HepG2 (cell line): ENCODE results near the gene DST. TPM values are rescaled to one million over a fixed set of nuclear protein-coding genes. Genes with fewer than 3 reads are reported as not detected.
A peak's percentile ranks its signal among the peaks of the same experiment; 100 is the strongest.

Experiments used
- ATAC-seq: fragments of 200-7000 bp; cut with Tn5 transposase; 3 replicates; pipeline ENCODE4 v1.9.1; 2020; ENCODE audit warnings: mild to moderate bottlenecking, moderate library complexity
- BruUV-seq: library from RNA; stranded (reverse); fragments of 400-500 nt; replicated peaks from 2 replicates; lab custom pipeline; 2021; lab: Mats Ljungman, UMichigan
- CTCF ChIA-PET: fragments of 300-600 bp; formaldehyde crosslinking; extraction: SDS; loops from one replicate; lab custom pipeline; 2021; ENCODE audit warnings: low total read pairs, inconsistent platforms, low intra/inter-chr PET ratio; lab: Yijun Ruan, JAX
- POLR2A ChIA-PET: fragments of 350-600 bp; sonication (Branson Sonifier 250); formaldehyde crosslinking; loops from one replicate; lab custom pipeline; 2020; ENCODE audit warnings: antibody characterized with exemption, inconsistent platforms; lab: Yijun Ruan, JAX
- DNase-seq: peaks from one replicate; pipeline ENCODE4 v3.0.0-alpha.2; 2015; ENCODE audit warnings: low spot score
- FAIRE-seq: peaks from 3 replicates; lab custom pipeline; 2011; peaks lifted over from hg19 to GRCh38; lab: Jason Lieb, UNC
- H2AFZ ChIP-seq: one replicate; pipeline ENCODE4 v1.6.1; 2011; ENCODE audit warnings: low read length, inconsistent platforms
- H3K27ac ChIP-seq: fragments of 300-600 bp; 3 replicates; pipeline ENCODE4 v1.8.0; 2011; ENCODE audit warnings: mixed run types, mild to moderate bottlenecking, mixed read lengths, low read length, inconsistent platforms; ENCODE audit not compliant: insufficient read depth; ENCODE audit errors: extremely low read length
- H3K27me3 ChIP-seq, 2 experiments: fragments of 200-600 bp in 1 of 2; 2 replicates in 1 of 2; 3 replicates in 1 of 2; pipeline versions ENCODE4 v1.6.0 to v1.8.0; 2011; ENCODE audit warnings: low read length in 2 of 2, mild to moderate bottlenecking in 2 of 2, moderate library complexity in 2 of 2, inconsistent platforms in 1 of 2; ENCODE audit not compliant: insufficient read depth in 2 of 2, control insufficient read depth in 1 of 2
- H3K36me3 ChIP-seq, 2 experiments: fragments of 200-600 bp in 1 of 2; replicated peaks in 1 of 2; 2 replicates in 1 of 2; 3 replicates in 1 of 2; pipeline versions ENCODE4 v1.5.1 to v1.8.0; 2011; ENCODE audit warnings: low read length in 2 of 2, inconsistent platforms in 1 of 2; ENCODE audit not compliant: insufficient read depth in 2 of 2, control insufficient read depth in 1 of 2
- H3K4me1 ChIP-seq: 2 replicates; pipeline ENCODE4 v1.5.1; 2012; ENCODE audit warnings: low read length, inconsistent platforms; ENCODE audit not compliant: insufficient read depth
- H3K4me2 ChIP-seq: 2 replicates; pipeline ENCODE4 v1.6.0; 2011; ENCODE audit warnings: low read depth, low read length, inconsistent platforms
- H3K4me3 ChIP-seq, 3 experiments: fragments of 200-600 bp in 1 of 3; sonication (generic), shearing (Covaris generic) in 1 of 3; replicated peaks in 1 of 3; 2 replicates each; pipeline ENCODE4 v1.5.1; 2011 to 2016; ENCODE audit warnings: low read length in 3 of 3, inconsistent platforms in 2 of 3, low read depth in 2 of 3, mild to moderate bottlenecking in 2 of 3, control low read depth in 1 of 3, mixed read lengths in 1 of 3; ENCODE audit not compliant: insufficient read depth in 1 of 3
- H3K79me2 ChIP-seq: one replicate; pipeline ENCODE4 v1.6.1; 2011; ENCODE audit warnings: low read length, inconsistent platforms; ENCODE audit not compliant: insufficient read depth
- H3K9ac ChIP-seq: 2 replicates; pipeline ENCODE4 v1.6.0; 2011; ENCODE audit warnings: mild to moderate bottlenecking, low read depth, low read length, inconsistent platforms; ENCODE audit not compliant: insufficient read depth
- H3K9me3 ChIP-seq: 2 replicates; pipeline ENCODE4 v1.5.1; 2012; ENCODE audit warnings: mild to moderate bottlenecking, low read length
- H4K20me1 ChIP-seq: 2 replicates; pipeline ENCODE4 v1.6.0; 2011; ENCODE audit warnings: inconsistent platforms, mild to moderate bottlenecking, low read length, moderate library complexity; ENCODE audit not compliant: insufficient read depth
- AGO1 ChIP-seq: fragments of 200-400 bp; formaldehyde crosslinking; IDR thresholded peaks from 2 replicates; pipeline ENCODE4 v1.6.1; 2017; ENCODE audit warnings: mild to moderate bottlenecking, low read depth, low read length, moderate library complexity; ENCODE audit not compliant: poor library complexity, severe bottlenecking
- ARID3A ChIP-seq: IDR thresholded peaks from 2 replicates; pipeline ENCODE4 v1.6.1; 2012; ENCODE audit warnings: low read depth, low read length, improper control_type of control experiment
- CEBPG ChIP-seq: IDR thresholded peaks from 2 replicates; pipeline ENCODE4 v1.6.1; 2016
- EP300 ChIP-seq, 3 experiments: sonication (generic) in 1 of 3; formaldehyde crosslinking in 1 of 3; IDR thresholded peaks; 2 replicates each; pipeline versions ENCODE4 v1.5.1 to v1.6.1; 2011 to 2020; ENCODE audit warnings: low read depth in 2 of 3, low read length in 2 of 3, borderline replicate concordance in 1 of 3, improper control_type of control experiment in 1 of 3, mild to moderate bottlenecking in 1 of 3, missing genetic modification reagents in 1 of 3, moderate library complexity in 1 of 3
- ESRRA ChIP-seq: sonication (generic); formaldehyde crosslinking; IDR thresholded peaks from 2 replicates; pipeline ENCODE4 v1.5.1; 2020; ENCODE audit warnings: mild to moderate bottlenecking, low read depth, missing genetic modification reagents
- EZH2 ChIP-seq: conservative IDR thresholded peaks from 2 replicates; pipeline ENCODE4 v1.6.1; 2012; ENCODE audit warnings: mild to moderate bottlenecking, low read depth, low read length, moderate library complexity
- GATAD2A ChIP-seq: IDR thresholded peaks from 2 replicates; pipeline ENCODE4 v1.6.1; 2016
- MXI1 ChIP-seq: IDR thresholded peaks from 3 replicates; pipeline ENCODE4 v1.6.1; 2012; ENCODE audit warnings: low read depth, low read length, inconsistent platforms, borderline replicate concordance
- SATB2 ChIP-seq: sonication (generic); formaldehyde crosslinking; IDR thresholded peaks from 2 replicates; pipeline ENCODE4 v1.5.0; 2020; ENCODE audit warnings: missing genetic modification reagents
- SOX13 ChIP-seq, 3 experiments: fragments of 450-650 bp in 1 of 3; sonication (generic) in 1 of 3; formaldehyde crosslinking in 1 of 3; IDR thresholded peaks in 2 of 3; conservative IDR thresholded peaks in 1 of 3; 2 replicates each; pipeline versions ENCODE4 v1.5.0 to v1.6.1; 2016 to 2020; ENCODE audit warnings: antibody characterized with exemption in 1 of 3, mild to moderate bottlenecking in 1 of 3, missing compliant biosample characterization in 1 of 3, missing genetic modification reagents in 1 of 3, moderate library complexity in 1 of 3
- ZNF362 ChIP-seq: sonication (generic); formaldehyde crosslinking; IDR thresholded peaks from 2 replicates; pipeline ENCODE4 v1.4.0; 2020; ENCODE audit warnings: missing genetic modification reagents, mild to moderate bottlenecking, borderline replicate concordance
- ZNF780A ChIP-seq: sonication (generic); formaldehyde crosslinking; IDR thresholded peaks from 2 replicates; pipeline ENCODE4 v1.8.0; 2022; ENCODE audit warnings: mild to moderate bottlenecking, missing genetic modification reagents, moderate library complexity
- WGBS: methylation state at CpG from one replicate; pipeline ENCODE4 v1.1.6; 2017; ENCODE audit warnings: low lambda C conversion rate; 5-methylcytosine and 5-hydroxymethylcytosine counted together
- in situ Hi-C: cut with HindIII; loops from 2 replicates; pipeline ENCODE4 v1.10.0; 2017; ENCODE audit warnings: low pct_unique_long_range_greater_than_20kb; ENCODE audit not compliant: extremely low pct_ligation_motif_present
- intact Hi-C: fragments of 100-400 bp; cut with micrococcal nuclease; formaldehyde crosslinking; loops from one replicate; pipeline ENCODE4 v1.10.0; 2022; ENCODE audit not compliant: unreplicated experiment
- polyA plus RNA-seq, 8 experiments: library from polyadenylated mRNA; depleted of rRNA in 3 of 8; stranded (reverse) in 7 of 8; unstranded in 1 of 8; fragments of >200 nt; fragmentation: Illumina TruSeq in 4 of 8; extraction: Trizol in 4 of 8; gene quantifications; 2 replicates each; pipeline versions ENCODE4 v1.2.1 to v1.2.3, GENCODE V29; 2011 to 2016; ENCODE audit warnings: low read depth in 4 of 8, missing spikeins in 1 of 8, mixed read lengths in 1 of 8; ENCODE audit not compliant: insufficient read depth in 1 of 8
- total RNA-seq, 5 experiments: library from RNA; depleted of rRNA; stranded (reverse); fragments of >200 nt; fragmentation: Illumina TruSeq; extraction: Trizol; gene quantifications; 2 replicates each; pipeline ENCODE4 v1.2.3, GENCODE V29; 2016; ENCODE audit warnings: low read depth in 1 of 5
- TF ChIP-seq, protein P1 (sequence below): conservative IDR thresholded peaks from 2 replicates; pipeline ENCODE4 v1.6.1; 2018; ENCODE audit warnings: missing genetic modification reagents
- TF ChIP-seq, protein P2 (sequence below): IDR thresholded peaks from 2 replicates; pipeline ENCODE4 v1.4.0; 2020; ENCODE audit warnings: mild to moderate bottlenecking, missing genetic modification reagents

Gene DST
- total and polyA plus RNA-seq, 2 of the 13 experiments (the other 11 are each of a cell fraction or from before 2014, with no cell fraction given) = 64.4 to 89.0 TPM

- H3K4me3 ChIP-seq = no peak overlapping the region
- POLR2A ChIA-PET = interaction anchor here (2.3 to 3.9 kb wide), 3 partner anchors 10 to 122 kb away, joined by 7 to 27 read pairs (median 10); no protein-coding TSS in a partner anchor
- no peak overlapping the region for H3K4me2 ChIP-seq
- CTCF ChIA-PET = no interaction called here
- no peaks in the 10 kb centered on the region for H3K27me3 ChIP-seq
- ATAC-seq (peak; percentile 77), DNase-seq (peak; percentile 83), FAIRE-seq (no peak)
- in situ Hi-C loops (no loop called here), intact Hi-C loops (loop anchor here (2.0 kb wide), 1 partner anchor 17 kb away; no protein-coding TSS in a partner anchor)
- no peaks in the 10 kb centered on the region for H4K20me1 ChIP-seq
- no peak overlapping the region for H2AFZ ChIP-seq
- H3K79me2 ChIP-seq = no peaks in the 10 kb centered on the region
- peaks cover 40% of the 10 kb centered on the region for H3K4me1 ChIP-seq
- H3K27ac ChIP-seq = peak overlapping the region; percentile 34
- H3K9ac ChIP-seq = no peak overlapping the region
- 46% methylated on average over 2 of the region's 2 CpGs for WGBS
- H3K9me3 ChIP-seq = no peaks in the 10 kb centered on the region
- no TSS peak for BruUV-seq
- H3K36me3 ChIP-seq = peaks cover 6 to 19% of the 10 kb centered on the region in 2 experiments
- TF ChIP-seq EZH2 (no peak), CEBPG (CRISPR knock-in tag) (peak; percentile 44; the same call in 1 of the 2 replicates), ARID3A (peak; percentile 77; the same call in 1 of the 2 replicates), AGO1 (no peak), EP300 (IDR thresholded peaks at IDR 0.05; ENCODE audit: low read depth in 2 of 2, low read length in 2 of 2) (peak in 1 of 2 experiments; percentile 80; a peak in 2 of 4 replicates), EP300 (CRISPR knock-in tag; IDR thresholded peaks at IDR 0.05; ENCODE audit: borderline replicate concordance) (no peak), ZNF780A (CRISPR knock-in tag) (no peak), ZNF362 (peak; percentile 94), ESRRA (no peak), SATB2 (CRISPR knock-in tag) (0 out of 2 replicates have a peak, but pooled peaks have one; percentile 42), SOX13 (IDR thresholded peaks at IDR 0.05) (no peak), SOX13 (CRISPR knock-in tag; conservative IDR thresholded peaks at IDR 0.05 in 1 of 2, IDR thresholded peaks at IDR 0.05 in 1 of 2) (peak in 1 of 2 experiments; percentile 71; a peak in 1 of 4 replicates), MXI1 (no peak), GATAD2A (CRISPR knock-in tag) (peak; percentile 64)
- TF ChIP-seq, protein P1, sequence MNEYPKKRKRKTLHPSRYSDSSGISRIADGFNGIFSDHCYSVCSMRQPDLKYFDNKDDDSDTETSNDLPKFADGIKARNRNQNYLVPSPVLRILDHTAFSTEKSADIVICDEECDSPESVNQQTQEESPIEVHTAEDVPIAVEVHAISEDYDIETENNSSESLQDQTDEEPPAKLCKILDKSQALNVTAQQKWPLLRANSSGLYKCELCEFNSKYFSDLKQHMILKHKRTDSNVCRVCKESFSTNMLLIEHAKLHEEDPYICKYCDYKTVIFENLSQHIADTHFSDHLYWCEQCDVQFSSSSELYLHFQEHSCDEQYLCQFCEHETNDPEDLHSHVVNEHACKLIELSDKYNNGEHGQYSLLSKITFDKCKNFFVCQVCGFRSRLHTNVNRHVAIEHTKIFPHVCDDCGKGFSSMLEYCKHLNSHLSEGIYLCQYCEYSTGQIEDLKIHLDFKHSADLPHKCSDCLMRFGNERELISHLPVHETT (CRISPR knock-in tag) = no peak
- TF ChIP-seq, protein P2, sequence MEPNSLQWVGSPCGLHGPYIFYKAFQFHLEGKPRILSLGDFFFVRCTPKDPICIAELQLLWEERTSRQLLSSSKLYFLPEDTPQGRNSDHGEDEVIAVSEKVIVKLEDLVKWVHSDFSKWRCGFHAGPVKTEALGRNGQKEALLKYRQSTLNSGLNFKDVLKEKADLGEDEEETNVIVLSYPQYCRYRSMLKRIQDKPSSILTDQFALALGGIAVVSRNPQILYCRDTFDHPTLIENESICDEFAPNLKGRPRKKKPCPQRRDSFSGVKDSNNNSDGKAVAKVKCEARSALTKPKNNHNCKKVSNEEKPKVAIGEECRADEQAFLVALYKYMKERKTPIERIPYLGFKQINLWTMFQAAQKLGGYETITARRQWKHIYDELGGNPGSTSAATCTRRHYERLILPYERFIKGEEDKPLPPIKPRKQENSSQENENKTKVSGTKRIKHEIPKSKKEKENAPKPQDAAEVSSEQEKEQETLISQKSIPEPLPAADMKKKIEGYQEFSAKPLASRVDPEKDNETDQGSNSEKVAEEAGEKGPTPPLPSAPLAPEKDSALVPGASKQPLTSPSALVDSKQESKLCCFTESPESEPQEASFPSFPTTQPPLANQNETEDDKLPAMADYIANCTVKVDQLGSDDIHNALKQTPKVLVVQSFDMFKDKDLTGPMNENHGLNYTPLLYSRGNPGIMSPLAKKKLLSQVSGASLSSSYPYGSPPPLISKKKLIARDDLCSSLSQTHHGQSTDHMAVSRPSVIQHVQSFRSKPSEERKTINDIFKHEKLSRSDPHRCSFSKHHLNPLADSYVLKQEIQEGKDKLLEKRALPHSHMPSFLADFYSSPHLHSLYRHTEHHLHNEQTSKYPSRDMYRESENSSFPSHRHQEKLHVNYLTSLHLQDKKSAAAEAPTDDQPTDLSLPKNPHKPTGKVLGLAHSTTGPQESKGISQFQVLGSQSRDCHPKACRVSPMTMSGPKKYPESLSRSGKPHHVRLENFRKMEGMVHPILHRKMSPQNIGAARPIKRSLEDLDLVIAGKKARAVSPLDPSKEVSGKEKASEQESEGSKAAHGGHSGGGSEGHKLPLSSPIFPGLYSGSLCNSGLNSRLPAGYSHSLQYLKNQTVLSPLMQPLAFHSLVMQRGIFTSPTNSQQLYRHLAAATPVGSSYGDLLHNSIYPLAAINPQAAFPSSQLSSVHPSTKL (CRISPR knock-in tag) = peak; percentile 66; the same call in 1 of the 2 replicates
Measured at GRCh38 chr6:56521454-56521853, 121.2 kb downstream of the DST start.
